ENCODE data around the gene REXO1. TPM values are rescaled to one million over a fixed set of nuclear protein-coding genes. Genes with fewer than 3 reads are reported as not detected.

Gene REXO1
- total RNA-seq, 1 experiment from 2014 or later = 56.8 TPM

GRCh38 chr19:1765904-1766799 lies 82.1 kb downstream of the REXO1 start:
- H3K4me2 ChIP-seq (ENCODE audit: insufficient read depth, insufficient read length, low read length) = no peak overlapping the region
- no peak overlapping the region for H3K23ac ChIP-seq (ENCODE audit: insufficient read length, low read depth, low read length)
- H3K9me3 ChIP-seq (ENCODE audit: control insufficient read depth, low read depth, low read length) = peaks cover 7% of the 10 kb centered on the region
- H3K23me2 ChIP-seq (ENCODE audit: insufficient read length, low read depth, low read length, poor library complexity, severe bottlenecking) = no peaks in the 10 kb centered on the region
- H4K91ac ChIP-seq (ENCODE audit: insufficient read length, low read depth, low read length) = no peak overlapping the region
- H3K4me1 ChIP-seq (ENCODE audit: insufficient read depth, low read length) = 0 out of 2 replicates have a peak, but pooled peaks cover 4% of the 10 kb centered on the region
- H3K56ac ChIP-seq (ENCODE audit: insufficient read length, low read depth, low read length) = no peak overlapping the region
- H3T11ph ChIP-seq (ENCODE audit: low read length) = no peak overlapping the region
- peak overlapping the region; percentile 66 for H3K18ac ChIP-seq (ENCODE audit: insufficient read length, low read depth, low read length)
- DNase-seq = no peak
- no peak overlapping the region for H2BK120ac ChIP-seq (ENCODE audit: low read depth, low read length, poor library complexity, severe bottlenecking)
- no peak overlapping the region for H3K14ac ChIP-seq (ENCODE audit: insufficient read depth, low read length)
- no peak for TF ChIP-seq CTCF (conservative IDR thresholded peaks at IDR 0.05)
- no peak overlapping the region for H4K5ac ChIP-seq (ENCODE audit: insufficient read length, low read depth, low read length)
- no peak overlapping the region for H4K8ac ChIP-seq (replicated peaks; ENCODE audit: insufficient read length, low read depth, low read length)
- no peak overlapping the region for H2BK5ac ChIP-seq (ENCODE audit: insufficient read length, low read length)
- H2BK20ac ChIP-seq (ENCODE audit: low read depth, low read length, poor library complexity, severe bottlenecking) = no peak overlapping the region
- H4K20me1 ChIP-seq (ENCODE audit: control insufficient read depth, insufficient read depth, insufficient read length) = peaks cover 4% of the 10 kb centered on the region
- H3K79me1 ChIP-seq (ENCODE audit: insufficient read depth, low read depth, low read length, poor library complexity, severe bottlenecking) = no peaks in the 10 kb centered on the region
- H2BK12ac ChIP-seq (ENCODE audit: insufficient read length, low read depth, low read length) = no peak overlapping the region
- H2BK15ac ChIP-seq (ENCODE audit: low read depth, low read length) = no peak overlapping the region
- peaks cover 68% of the 10 kb centered on the region for H3K27me3 ChIP-seq (ENCODE audit: insufficient read depth, low read length)
- H3K79me2 ChIP-seq (ENCODE audit: insufficient read depth, low read length) = no peaks in the 10 kb centered on the region
- H2AK5ac ChIP-seq (ENCODE audit: insufficient read length, low read length) = no peak overlapping the region
- Mint-ChIP-seq H3K4me3 (peak overlapping the region in 1 of 2 experiments; percentile 53; a peak in 1 of 5 replicates), H3K27ac (no peak overlapping the region), H3K9me3 (peaks cover 13 to 28% of the 10 kb centered on the region in 2 experiments), H3K36me3 (ENCODE audit: insufficient read depth in 1 of 3, low read depth in 3 of 3) (peaks cover 0 to 7% (median 0%) of the 10 kb centered on the region in 3 experiments; a peak in 3 of 7 replicates), H3K27me3 (ENCODE audit: low read depth) (peaks cover 99% of the 10 kb centered on the region), H3K4me1 (peaks cover 0 to 40% of the 10 kb centered on the region in 2 experiments; a peak in 3 of 4 replicates)
- H3K9ac ChIP-seq (ENCODE audit: extremely low read depth, insufficient read length, low read length) = no peak overlapping the region
- H2AFZ ChIP-seq (ENCODE audit: low read length) = no peak overlapping the region
- H3K4ac ChIP-seq (ENCODE audit: low read depth, low read length) = no peak overlapping the region
- H3K27ac ChIP-seq (ENCODE audit: insufficient read length, low read depth, low read length) = no peak overlapping the region
- WGBS (ENCODE audit: extremely low coverage, insufficient read length, low lambda C conversion rate) = no CpG with 5 or more reads among the region's 38 CpGs

Small RNA genes within 50 kb of the gene (microRNA-seq; reads per million reads assigned to microRNA genes)
- 1.3 reads per million, percentile 7 among the genes with 10 or more reads in this experiment for gene MIR1909 (ENCODE audit: borderline microRNAs expressed)

Other genes with a start within 250 kb of the REXO1 start
- gene UQCR11, start 243.0 kb downstream of the REXO1 start, total RNA-seq (2021) = 166 and 174 TPM in 2 replicates
- 304 TPM in 2 replicates for gene TCF3, start 195.9 kb downstream of the REXO1 start, total RNA-seq (2021)
- 0.04 and 0.07 TPM in 2 replicates for gene ONECUT3, start 95.0 kb downstream of the REXO1 start, total RNA-seq (2021)
- 8.7 and 9.6 TPM in 2 replicates for gene ATP8B3, start 36.2 kb downstream of the REXO1 start, total RNA-seq (2021)
- 66.5 and 66.8 TPM in 2 replicates for gene KLF16, start 15.1 kb upstream of the REXO1 start, total RNA-seq (2021)
- 47.5 and 50.3 TPM in 2 replicates for gene ABHD17A, start 37.0 kb upstream of the REXO1 start, total RNA-seq (2021)
- 12.2 and 12.9 TPM in 2 replicates for gene ADAT3, start 56.9 kb upstream of the REXO1 start, total RNA-seq (2021)
- 65.0 and 69.0 TPM in 2 replicates for gene SCAMP4, start 56.9 kb upstream of the REXO1 start, total RNA-seq (2021)
- 96.6 and 100.0 TPM in 2 replicates for gene CSNK1G2, start 92.7 kb upstream of the REXO1 start, total RNA-seq (2021)
- gene BTBD2, start 167.2 kb upstream of the REXO1 start, total RNA-seq (2021) = 110 and 113 TPM in 2 replicates
- 153 and 154 TPM in 2 replicates for gene MKNK2, start 202.8 kb upstream of the REXO1 start, total RNA-seq (2021)
- 11.5 and 13.3 TPM in 2 replicates for gene MOB3A, start 247.8 kb upstream of the REXO1 start, total RNA-seq (2021)
- gene IZUMO4, start 248.4 kb upstream of the REXO1 start, total RNA-seq (2021) = 2.1 and 3.0 TPM in 2 replicates